SK-N-SH (cell line): ENCODE results near the gene FXYD5.

Experiments
- POLR2AphosphoS5 ChIP-seq: IDR thresholded peaks from 2 replicates; pipeline ENCODE4 v1.6.1; 2012; ENCODE audit warnings: low read depth, low read length
- RFX5 ChIP-seq: IDR thresholded peaks from 2 replicates; pipeline ENCODE4 v1.6.1; 2012; ENCODE audit warnings: mild to moderate bottlenecking, improper control_type of control experiment, low read length
- RXRA ChIP-seq: IDR thresholded peaks from 2 replicates; pipeline ENCODE4 v1.4.0; 2012; ENCODE audit warnings: low read depth, mild to moderate bottlenecking, borderline replicate concordance
- SMC3 ChIP-seq: IDR thresholded peaks from 2 replicates; pipeline ENCODE4 v1.6.1; 2012; ENCODE audit warnings: low read depth, low read length, improper control_type of control experiment
- YY1 ChIP-seq: IDR thresholded peaks from 2 replicates; pipeline ENCODE4 v1.4.0; 2012; ENCODE audit warnings: low read depth, mild to moderate bottlenecking
- TF ChIP-seq, protein P1 (sequence below): fragments of 200-600 bp; sonication (generic); IDR thresholded peaks from 2 replicates; pipeline ENCODE4 v1.6.1; 2017; ENCODE audit warnings: antibody characterized with exemption, mild to moderate bottlenecking, moderate library complexity
- TF ChIP-seq, protein P2 (sequence below): IDR thresholded peaks from 2 replicates; pipeline ENCODE4 v1.4.0; 2012; ENCODE audit warnings: low read depth

DNA sequence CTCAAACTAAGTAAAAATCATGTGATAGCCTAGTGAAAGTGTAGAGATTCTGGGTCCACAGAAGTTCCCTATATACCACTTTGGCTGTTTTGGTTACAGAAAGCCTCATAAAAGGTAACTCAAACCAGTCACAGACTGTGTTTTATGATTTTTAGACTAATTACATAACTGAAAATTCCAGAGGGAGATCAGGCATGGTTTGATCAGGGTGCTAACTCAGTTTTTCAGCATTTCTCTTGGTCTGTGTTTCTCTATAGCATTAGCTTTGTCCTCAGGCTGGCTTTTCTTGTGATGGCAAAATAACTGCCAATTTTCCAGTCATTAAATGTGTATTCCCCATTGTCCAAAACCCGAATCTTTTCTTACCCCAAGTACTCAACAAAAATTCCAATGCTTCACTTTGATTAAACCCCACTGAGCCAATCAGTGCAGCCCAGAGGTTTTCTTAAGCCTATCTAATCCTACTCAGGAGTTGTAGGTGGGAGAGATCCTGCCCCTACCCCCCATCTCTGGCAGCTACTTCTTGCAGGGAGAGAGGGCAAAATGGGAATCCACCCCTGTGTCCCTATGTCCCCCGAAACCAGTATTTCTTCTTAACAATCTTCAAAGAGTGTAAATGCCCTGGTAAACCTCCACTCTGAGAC, 47.5 kb upstream of the FXYD5 start:
- TF ChIP-seq, protein P1, sequence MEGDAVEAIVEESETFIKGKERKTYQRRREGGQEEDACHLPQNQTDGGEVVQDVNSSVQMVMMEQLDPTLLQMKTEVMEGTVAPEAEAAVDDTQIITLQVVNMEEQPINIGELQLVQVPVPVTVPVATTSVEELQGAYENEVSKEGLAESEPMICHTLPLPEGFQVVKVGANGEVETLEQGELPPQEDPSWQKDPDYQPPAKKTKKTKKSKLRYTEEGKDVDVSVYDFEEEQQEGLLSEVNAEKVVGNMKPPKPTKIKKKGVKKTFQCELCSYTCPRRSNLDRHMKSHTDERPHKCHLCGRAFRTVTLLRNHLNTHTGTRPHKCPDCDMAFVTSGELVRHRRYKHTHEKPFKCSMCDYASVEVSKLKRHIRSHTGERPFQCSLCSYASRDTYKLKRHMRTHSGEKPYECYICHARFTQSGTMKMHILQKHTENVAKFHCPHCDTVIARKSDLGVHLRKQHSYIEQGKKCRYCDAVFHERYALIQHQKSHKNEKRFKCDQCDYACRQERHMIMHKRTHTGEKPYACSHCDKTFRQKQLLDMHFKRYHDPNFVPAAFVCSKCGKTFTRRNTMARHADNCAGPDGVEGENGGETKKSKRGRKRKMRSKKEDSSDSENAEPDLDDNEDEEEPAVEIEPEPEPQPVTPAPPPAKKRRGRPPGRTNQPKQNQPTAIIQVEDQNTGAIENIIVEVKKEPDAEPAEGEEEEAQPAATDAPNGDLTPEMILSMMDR: no peak
- no peak for TF ChIP-seq YY1
- no peak for TF ChIP-seq POLR2AphosphoS5
- TF ChIP-seq RFX5: no peak
- TF ChIP-seq SMC3: no peak
- TF ChIP-seq RXRA: no peak
- TF ChIP-seq, protein P2, sequence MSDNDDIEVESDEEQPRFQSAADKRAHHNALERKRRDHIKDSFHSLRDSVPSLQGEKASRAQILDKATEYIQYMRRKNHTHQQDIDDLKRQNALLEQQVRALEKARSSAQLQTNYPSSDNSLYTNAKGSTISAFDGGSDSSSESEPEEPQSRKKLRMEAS: no peak
